GM10248 (cell line): ENCODE data around the gene COL19A1.

Experiments
- CTCF ChIA-PET: fragments of 300-600 bp; sonication (Branson Sonifier 250); formaldehyde crosslinking; extraction: SDS; loops from one replicate; lab custom pipeline; 2021; ENCODE audit warnings: antibody characterized with exemption; lab: Yijun Ruan, JAX
- POLR2A ChIA-PET: fragments of 350-650 bp; sonication (Branson Sonifier 250); formaldehyde crosslinking; extraction: SDS; loops from one replicate; lab custom pipeline; 2020; ENCODE audit warnings: antibody characterized with exemption; lab: Yijun Ruan, JAX
- DNase-seq: peaks from one replicate; pipeline ENCODE4 v3.0.0; 2012; ENCODE audit errors: extremely low spot score
- TF ChIP-seq, protein P1 (sequence below): IDR thresholded peaks from 2 replicates; pipeline ENCODE4 v1.5.1; 2012; ENCODE audit warnings: mild to moderate bottlenecking, low read depth; ENCODE audit errors: extremely low read depth, missing control alignments, control extremely low read depth

COL19A1 gene

DNA sequence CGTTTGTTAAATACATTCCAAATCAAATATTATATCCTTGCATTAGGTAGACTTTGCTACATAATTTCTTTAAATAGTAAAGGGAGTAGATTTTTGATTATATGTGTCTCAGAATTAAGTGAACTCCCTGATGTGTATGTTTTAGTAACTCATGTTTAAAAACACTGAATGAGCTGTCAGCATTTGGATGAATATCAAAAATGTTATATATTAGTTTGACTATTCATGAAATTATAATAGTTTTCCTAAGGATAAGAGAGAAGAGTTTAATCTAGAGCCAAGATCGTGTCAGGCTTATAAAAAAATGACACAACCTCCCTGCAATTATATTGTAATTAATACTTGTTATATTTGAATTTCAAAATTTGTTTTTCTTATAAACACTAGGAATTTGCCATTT lies 195.2 kb downstream of the COL19A1 start:
- POLR2A ChIA-PET, result no interaction called here

DNA sequence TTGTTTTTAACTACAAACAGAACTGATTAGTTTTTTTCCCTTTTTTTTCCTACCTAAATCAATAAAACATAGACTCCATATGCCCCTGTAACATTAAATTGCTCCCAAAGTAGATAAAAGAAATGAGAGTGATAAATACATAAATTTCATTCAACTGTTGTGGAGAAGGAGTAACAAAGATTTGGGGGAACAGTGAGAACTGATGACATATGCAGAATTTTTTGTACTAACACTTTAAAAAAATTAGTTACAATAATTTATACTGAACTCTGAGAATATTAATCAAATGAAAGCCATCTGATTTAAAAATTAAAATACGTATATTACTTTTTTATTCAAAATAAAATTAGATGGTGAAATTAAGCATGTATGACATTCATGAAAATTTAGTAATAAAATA lies 195.7 kb downstream of the COL19A1 start:
- TF ChIP-seq, protein P1, sequence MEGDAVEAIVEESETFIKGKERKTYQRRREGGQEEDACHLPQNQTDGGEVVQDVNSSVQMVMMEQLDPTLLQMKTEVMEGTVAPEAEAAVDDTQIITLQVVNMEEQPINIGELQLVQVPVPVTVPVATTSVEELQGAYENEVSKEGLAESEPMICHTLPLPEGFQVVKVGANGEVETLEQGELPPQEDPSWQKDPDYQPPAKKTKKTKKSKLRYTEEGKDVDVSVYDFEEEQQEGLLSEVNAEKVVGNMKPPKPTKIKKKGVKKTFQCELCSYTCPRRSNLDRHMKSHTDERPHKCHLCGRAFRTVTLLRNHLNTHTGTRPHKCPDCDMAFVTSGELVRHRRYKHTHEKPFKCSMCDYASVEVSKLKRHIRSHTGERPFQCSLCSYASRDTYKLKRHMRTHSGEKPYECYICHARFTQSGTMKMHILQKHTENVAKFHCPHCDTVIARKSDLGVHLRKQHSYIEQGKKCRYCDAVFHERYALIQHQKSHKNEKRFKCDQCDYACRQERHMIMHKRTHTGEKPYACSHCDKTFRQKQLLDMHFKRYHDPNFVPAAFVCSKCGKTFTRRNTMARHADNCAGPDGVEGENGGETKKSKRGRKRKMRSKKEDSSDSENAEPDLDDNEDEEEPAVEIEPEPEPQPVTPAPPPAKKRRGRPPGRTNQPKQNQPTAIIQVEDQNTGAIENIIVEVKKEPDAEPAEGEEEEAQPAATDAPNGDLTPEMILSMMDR, result no peak
- DNase-seq, result no peak
- POLR2A ChIA-PET, result no interaction called here
- CTCF ChIA-PET, result no interaction called here

More for the DNA sequence above, 195.2 kb downstream of the COL19A1 start:
- no peak for DNase-seq
- TF ChIP-seq, protein P1, result no peak
- CTCF ChIA-PET, result no interaction called here

DNA sequence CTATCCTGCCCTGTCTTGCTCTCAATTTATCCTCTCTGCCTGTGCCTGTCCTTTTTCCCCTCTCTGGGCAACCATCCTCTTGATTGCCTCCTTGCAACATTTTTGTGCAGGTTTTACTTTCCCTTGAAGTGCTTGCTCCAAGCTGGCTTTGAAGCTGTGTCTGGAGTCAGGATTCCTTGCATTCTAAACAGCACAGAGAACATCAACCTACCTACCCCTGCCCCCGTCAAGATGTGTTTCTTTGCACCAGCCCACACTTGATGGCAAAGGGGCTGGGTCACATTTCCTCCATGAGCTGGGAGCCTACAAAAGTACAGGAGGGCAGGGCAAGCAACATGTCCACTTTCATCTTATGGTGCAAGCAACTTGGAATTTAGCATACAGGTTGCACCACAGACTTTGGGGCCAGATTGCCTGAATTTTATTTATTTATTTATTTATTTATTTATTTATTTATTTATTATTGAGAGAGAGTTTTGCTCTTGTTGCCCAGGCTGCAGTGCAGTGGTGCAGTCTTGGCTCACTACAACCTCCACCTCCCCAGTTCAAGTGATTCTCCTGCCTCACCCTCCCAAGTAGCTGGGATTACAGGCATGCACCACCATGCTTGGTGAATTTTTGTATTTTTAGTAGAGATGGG lies 206.3 kb downstream of the COL19A1 start:
- no peak for DNase-seq
- POLR2A ChIA-PET, result no interaction called here
- TF ChIP-seq, protein P1, result no peak
- CTCF ChIA-PET, result interaction anchor here (1.6 kb wide), 1 partner anchor 39 kb away, joined by 3 read pairs; no protein-coding TSS in a partner anchor

DNA sequence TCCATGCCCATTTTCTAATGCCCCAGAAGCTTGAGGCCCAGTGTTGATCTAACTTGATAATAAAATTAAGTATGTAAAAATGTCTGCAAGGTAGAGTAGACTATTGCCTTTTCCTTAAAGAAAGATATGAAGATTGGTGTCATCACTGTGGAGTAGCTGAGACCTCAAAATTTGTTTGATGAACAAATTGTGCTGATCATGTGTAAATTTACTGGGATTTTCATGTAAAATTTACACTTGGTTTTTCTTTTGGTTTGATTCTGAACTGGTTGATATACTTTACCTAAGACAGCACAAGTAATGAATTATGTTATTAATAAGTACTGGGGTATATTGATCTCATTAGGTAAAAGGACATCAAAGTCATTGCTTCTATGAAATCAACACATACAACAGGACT lies 207.3 kb downstream of the COL19A1 start:
- ChIA-PET CTCF (interaction anchor here (1.6 kb wide), 1 partner anchor 40 kb away, joined by 3 read pairs; no protein-coding TSS in a partner anchor), POLR2A (no interaction called here)
- TF ChIP-seq, protein P1, result no peak

DNA sequence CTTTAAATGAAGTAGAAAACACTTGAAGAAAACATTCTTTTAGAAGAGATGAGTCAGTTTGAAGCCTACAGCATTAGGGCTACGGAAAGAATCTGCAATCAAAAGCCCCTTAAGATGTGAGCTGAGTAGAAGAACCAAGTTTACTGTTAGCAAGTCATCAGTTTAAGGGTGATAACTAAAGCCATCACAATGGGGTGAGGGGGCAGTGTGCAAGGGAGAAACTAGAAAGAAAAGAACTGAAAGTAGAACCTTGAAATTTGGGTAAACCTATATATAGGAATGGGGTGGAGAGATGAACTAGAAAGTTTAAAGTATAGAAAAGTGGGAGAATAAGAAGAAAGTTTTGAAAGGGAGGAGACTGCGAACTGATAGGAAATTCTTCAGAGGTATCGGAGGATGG lies 212.9 kb downstream of the COL19A1 start:
- TF ChIP-seq, protein P1, result no peak
- DNase-seq, result no peak
- CTCF ChIA-PET, result no interaction called here
- POLR2A ChIA-PET, result no interaction called here

More for the DNA sequence above, 207.3 kb downstream of the COL19A1 start:
- DNase-seq, result no peak

DNA sequence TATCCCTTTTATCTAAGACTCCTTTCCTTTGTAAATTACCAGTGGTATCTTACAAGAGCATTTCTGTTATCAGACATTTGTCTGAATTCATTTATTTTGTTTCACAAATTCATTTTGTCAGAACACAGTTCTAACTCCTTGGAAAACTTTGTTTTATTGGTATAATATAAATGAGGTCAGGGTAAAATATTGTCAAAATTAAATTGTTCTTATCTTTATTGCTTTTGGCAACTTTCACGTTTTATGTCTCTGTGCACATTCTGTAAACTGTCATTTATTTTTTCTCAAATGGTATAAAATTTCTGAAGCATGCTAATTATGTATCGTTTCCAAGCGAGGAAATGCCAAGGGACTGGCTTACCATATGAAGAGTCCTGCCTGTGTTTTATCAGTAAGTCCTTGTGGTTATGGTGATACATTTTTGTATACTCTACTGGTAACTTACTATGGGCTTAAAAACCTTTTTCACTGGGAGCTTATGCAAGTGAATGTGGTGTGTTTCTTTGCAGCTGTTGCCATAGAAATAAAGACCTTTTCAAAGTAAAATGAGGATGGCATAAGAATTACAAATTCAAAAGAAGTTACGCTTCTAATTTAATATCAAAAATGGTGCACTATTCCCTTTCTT lies 214.2 kb downstream of the COL19A1 start:
- POLR2A ChIA-PET, result no interaction called here
- TF ChIP-seq, protein P1, result no peak
- CTCF ChIA-PET, result interaction anchor here (0.8 kb wide), 1 partner anchor 12 kb away, joined by 4 read pairs; no protein-coding TSS in a partner anchor
- DNase-seq, result no peak
